Esophagus squamous epithelium (tissue), 5 donors: ENCODE data around the gene AHDC1. TPM values are rescaled to one million over a fixed set of nuclear protein-coding genes. Genes with fewer than 3 reads are reported as not detected.
A peak's percentile ranks its signal among the peaks of the same experiment; 100 is the strongest.

ENCODE experiments used
- DNase-seq: peaks from one replicate; lab custom pipeline; 2025; lab: John Stamatoyannopoulos, UW
- H3K27ac ChIP-seq, 4 donors: fragments of 200-600 bp; sonication (generic); one replicate each; pipeline ENCODE4 v1.5.1; 2016 to 2019; ENCODE audit warnings: mild to moderate bottlenecking in 1 of 4
- H3K27me3 ChIP-seq, 4 donors: fragments of 200-600 bp; sonication (generic); 1 replicate in 3 of 4; 2 replicates in 1 of 4; pipeline versions ENCODE4 v1.5.1 to v1.6.0; 2017 to 2021; ENCODE audit warnings: antibody characterized with exemption in 1 of 4
- H3K36me3 ChIP-seq, 3 donors: fragments of 200-600 bp; sonication (generic); one replicate each; pipeline ENCODE4 v1.5.1; 2016 to 2019
- H3K4me1 ChIP-seq, 3 donors: fragments of 200-600 bp; sonication (generic); one replicate each; pipeline ENCODE4 v1.5.1; 2017 to 2019
- H3K4me3 ChIP-seq, 4 donors: fragments of 200-600 bp; sonication (generic); 1 replicate in 3 of 4; 2 replicates in 1 of 4; pipeline ENCODE4 v1.5.1; 2016 to 2019; ENCODE audit warnings: mild to moderate bottlenecking in 2 of 4, moderate library complexity in 1 of 4
- H3K9me3 ChIP-seq, 3 donors: fragments of 200-600 bp; sonication (generic); one replicate each; pipeline ENCODE4 v1.5.1; 2016 to 2019
- POLR2A ChIP-seq, 4 donors: fragments of 450-650 bp; IDR thresholded peaks; one replicate each; pipeline ENCODE4 v1.6.1; 2017; ENCODE audit warnings: antibody characterized with exemption in 4 of 4, mild to moderate bottlenecking in 4 of 4, moderate library complexity in 3 of 4
- WGBS, 2 donors: methylation state at CpG; one replicate each; pipeline ENCODE4 v1.1.5; 2018; 5-methylcytosine and 5-hydroxymethylcytosine counted together
- intact Hi-C: fragments of 100-400 bp; cut with DNase I; formaldehyde crosslinking; loops from one replicate; pipeline ENCODE4 v1.15.0; 2022
- total RNA-seq, 4 donors: library from RNA; depleted of rRNA; stranded (reverse); fragments of >200 nt; gene quantifications; one replicate each; pipeline ENCODE4 v1.1.0, GENCODE V29; 2016
- TF ChIP-seq, protein P1 (sequence below), 6 experiments: fragments of 450-650 bp in 4 of 6; fragments of 200-600 bp in 2 of 6; sonication (generic) in 2 of 6; IDR thresholded peaks; one replicate each; pipeline ENCODE4 v1.5.1; 2016 to 2019; ENCODE audit warnings: antibody characterized with exemption in 6 of 6, mild to moderate bottlenecking in 4 of 6, moderate library complexity in 4 of 6
- donor health status: DM: yes; HTN: yes; CAD: no.

The AHDC1 gene
- total RNA-seq, 4 donors from 2014 or later = 22.2 to 112 (median 30.6) TPM

DNA sequence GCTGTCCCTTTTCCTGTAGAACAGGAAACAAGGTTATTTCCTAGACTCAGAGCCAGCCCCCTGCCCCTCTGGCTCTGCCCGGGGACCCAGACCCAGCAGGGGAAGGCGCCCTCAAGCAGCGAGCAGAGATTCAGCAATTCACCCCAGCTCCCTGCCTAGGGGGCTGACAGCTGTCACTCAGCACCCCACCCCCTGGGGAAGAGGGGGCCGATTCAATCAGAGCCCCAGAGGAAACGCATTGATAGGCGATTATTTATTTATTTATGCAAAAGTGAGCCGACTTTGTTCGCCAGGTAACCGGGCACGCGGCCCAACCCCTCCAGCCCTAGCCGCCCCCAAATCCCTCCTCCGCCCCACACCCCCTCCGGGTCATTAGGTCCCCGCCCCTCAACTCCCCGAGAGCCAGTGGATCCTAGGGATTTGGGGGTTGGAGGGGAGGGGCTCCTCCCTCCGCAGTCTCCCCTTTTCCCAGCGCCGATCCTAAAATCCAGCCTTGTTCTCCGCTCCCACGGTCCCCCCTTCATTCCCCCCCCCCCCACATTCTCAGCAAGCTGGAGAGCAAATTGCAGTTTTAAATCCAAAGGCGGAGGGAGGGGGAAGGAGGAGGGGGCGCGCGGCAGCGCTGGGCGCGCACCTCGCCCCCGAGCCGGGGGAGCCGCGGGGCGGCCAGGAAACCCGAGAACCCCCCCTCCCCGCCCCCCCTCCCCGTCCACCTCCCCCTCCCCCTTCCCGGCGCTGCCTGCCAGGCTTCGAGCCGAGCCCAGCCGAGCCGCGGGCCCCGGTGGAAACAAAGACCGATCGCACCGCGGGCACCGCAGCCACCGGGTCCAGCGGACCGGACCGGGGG lies 1.3 kb downstream of the AHDC1 start:
- H3K36me3 ChIP-seq = peaks cover 0 to 8% (median 0%) of the 10 kb centered on the region in 3 donors
- no peaks in the 10 kb centered on the region for H3K9me3 ChIP-seq
- 0% methylated on average over 2 of the region's 54 CpGs; no CpG with 5 or more reads in 1 of the 2 donors for WGBS, 2 donors
- peak overlapping the region; percentile 94 to 98 (median 97) for H3K4me3 ChIP-seq
- no peaks in the 10 kb centered on the region for H3K27me3 ChIP-seq
- intact Hi-C loops = loop anchor here (5.0 to 10.0 kb wide), 3 partner anchors 45 to 198 kb away; no protein-coding TSS in a partner anchor
- peak overlapping the region; percentile 97 to 99 (median 98) for H3K27ac ChIP-seq
- peaks cover 64 to 86% (median 69%) of the 10 kb centered on the region in 3 donors for H3K4me1 ChIP-seq
- DNase-seq = no peak
- TF ChIP-seq, protein P1, sequence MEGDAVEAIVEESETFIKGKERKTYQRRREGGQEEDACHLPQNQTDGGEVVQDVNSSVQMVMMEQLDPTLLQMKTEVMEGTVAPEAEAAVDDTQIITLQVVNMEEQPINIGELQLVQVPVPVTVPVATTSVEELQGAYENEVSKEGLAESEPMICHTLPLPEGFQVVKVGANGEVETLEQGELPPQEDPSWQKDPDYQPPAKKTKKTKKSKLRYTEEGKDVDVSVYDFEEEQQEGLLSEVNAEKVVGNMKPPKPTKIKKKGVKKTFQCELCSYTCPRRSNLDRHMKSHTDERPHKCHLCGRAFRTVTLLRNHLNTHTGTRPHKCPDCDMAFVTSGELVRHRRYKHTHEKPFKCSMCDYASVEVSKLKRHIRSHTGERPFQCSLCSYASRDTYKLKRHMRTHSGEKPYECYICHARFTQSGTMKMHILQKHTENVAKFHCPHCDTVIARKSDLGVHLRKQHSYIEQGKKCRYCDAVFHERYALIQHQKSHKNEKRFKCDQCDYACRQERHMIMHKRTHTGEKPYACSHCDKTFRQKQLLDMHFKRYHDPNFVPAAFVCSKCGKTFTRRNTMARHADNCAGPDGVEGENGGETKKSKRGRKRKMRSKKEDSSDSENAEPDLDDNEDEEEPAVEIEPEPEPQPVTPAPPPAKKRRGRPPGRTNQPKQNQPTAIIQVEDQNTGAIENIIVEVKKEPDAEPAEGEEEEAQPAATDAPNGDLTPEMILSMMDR (IDR thresholded peaks at IDR 0.05) = no peak
- no peak for TF ChIP-seq POLR2A (IDR thresholded peaks at IDR 0.05)

DNA sequence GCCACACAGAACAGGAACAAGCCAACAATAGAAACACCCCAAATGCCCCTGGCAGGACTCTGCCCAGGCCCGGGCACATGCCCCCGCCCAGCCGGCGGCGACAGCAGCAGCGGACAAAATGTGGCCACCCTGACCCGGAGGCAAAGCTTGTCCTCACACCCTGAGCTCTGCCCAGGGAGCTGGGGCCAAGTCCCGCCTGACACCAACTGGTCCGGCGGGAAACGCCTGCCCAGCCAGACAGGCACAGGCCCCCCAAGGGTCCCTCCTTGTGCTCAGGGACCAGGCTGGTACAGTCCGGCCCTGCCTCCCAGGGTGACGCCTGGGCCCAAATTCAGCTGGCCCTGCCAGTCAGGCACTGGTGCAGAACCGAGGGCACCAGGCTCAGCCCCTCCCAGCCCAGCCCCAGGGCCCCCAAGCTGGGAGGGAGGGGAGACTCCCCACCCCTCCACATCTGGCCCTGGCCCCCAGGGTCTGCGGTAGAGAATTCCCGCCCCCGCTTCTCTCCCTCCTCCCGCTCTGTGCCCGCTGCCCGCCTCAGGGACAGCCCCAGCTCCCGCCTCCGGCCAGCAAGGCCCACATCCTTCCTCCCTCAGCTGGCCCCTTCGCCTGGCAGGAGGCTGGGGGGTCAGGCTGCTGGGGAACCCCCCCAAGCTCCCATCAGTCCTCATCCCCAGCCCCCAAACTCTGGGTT lies 2.0 kb downstream of the AHDC1 start:
- intact Hi-C loops = loop anchor here (5.0 to 10.0 kb wide), 3 partner anchors 45 to 197 kb away; no protein-coding TSS in a partner anchor
- H3K4me1 ChIP-seq = peaks cover 66 to 86% (median 71%) of the 10 kb centered on the region in 3 donors
- no peak for DNase-seq
- H3K9me3 ChIP-seq = no peaks in the 10 kb centered on the region
- TF ChIP-seq, protein P1 (IDR thresholded peaks at IDR 0.05) = no peak
- TF ChIP-seq POLR2A (IDR thresholded peaks at IDR 0.05) = peak in 2 of 4 donors; percentile 11 to 31
- peak overlapping the region; percentile 97 to 99 (median 98) for H3K27ac ChIP-seq
- 10% methylated on average over 8 of the region's 23 CpGs; no CpG with 5 or more reads in 1 of the 2 donors for WGBS, 2 donors
- H3K36me3 ChIP-seq = peaks cover 0 to 8% (median 0%) of the 10 kb centered on the region in 3 donors
- no peaks in the 10 kb centered on the region for H3K27me3 ChIP-seq
- H3K4me3 ChIP-seq = peak overlapping the region; percentile 94 to 98 (median 97)

DNA sequence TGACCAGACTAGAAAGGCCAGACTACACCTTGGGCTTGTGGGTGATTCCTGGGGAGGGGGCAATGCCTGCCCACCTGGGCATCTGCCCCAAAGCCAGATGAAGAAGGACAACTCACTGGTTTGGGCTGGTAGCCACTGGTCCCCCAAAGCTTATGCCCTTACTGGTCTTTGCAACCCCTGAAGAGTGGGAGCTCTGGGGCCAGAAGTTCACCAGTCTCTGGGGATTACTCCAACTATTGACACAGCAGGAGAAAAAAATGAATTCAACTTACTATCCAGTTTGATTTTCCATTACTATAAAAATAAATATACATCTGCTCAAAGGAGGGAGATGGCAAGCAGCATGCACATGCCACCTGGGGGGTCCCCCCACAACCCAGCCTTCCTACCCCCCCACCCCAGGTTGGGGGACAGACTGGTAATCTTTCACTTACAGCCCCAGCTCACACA lies 2.6 kb downstream of the AHDC1 start:
- TF ChIP-seq, protein P1 (IDR thresholded peaks at IDR 0.05) = no peak
- no peak for TF ChIP-seq POLR2A (IDR thresholded peaks at IDR 0.05)
- Histone ChIP-seq H3K27ac (peak overlapping the region; percentile 97 to 99 (median 98)), H3K36me3 (peaks cover 0 to 11% (median 0%) of the 10 kb centered on the region in 3 donors), H3K27me3 (no peaks in the 10 kb centered on the region), H3K4me3 (peak overlapping the region; percentile 94 to 98 (median 97)), H3K4me1 (peaks cover 66 to 86% (median 71%) of the 10 kb centered on the region in 3 donors), H3K9me3 (no peaks in the 10 kb centered on the region)
- DNase-seq = no peak
- intact Hi-C loops = loop anchor here (5.0 to 10.0 kb wide), 3 partner anchors 44 to 197 kb away; no protein-coding TSS in a partner anchor

DNA sequence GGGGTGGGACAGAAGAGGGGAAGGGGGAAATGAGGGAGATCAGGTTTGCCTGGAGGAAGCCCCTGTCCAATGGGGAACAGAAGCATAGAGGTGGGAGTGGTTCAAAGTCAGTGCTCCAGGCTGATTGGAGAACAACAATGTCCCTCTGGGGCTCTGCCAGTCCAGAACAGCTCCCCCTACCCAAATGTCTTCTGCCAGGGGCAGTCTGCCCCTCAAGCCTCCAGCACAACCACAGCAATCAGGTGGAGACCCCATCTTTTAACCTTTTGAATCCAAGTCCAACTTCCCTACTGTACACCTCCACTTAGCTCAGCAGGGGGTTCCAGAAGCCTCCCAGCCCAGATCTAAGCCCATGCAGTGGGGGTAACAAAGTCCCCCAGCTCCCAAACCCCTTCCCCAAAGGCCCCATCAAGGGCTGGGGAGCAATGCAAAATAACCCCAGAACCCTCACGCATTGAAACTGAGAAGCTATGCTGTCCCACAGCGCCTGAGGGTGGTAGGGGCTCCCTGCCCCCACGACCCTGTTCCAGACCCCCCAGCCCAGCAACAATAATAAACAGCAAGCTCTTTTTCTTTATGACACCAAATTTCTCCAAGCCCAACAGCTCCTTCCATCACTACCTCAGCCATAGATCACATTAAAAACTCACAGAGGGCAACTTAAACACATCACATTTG lies 3.3 kb downstream of the AHDC1 start:
- no peak for TF ChIP-seq POLR2A (IDR thresholded peaks at IDR 0.05)
- TF ChIP-seq, protein P1 (IDR thresholded peaks at IDR 0.05) = no peak
- peak overlapping the region in 2 of 4 donors; percentile 99 for H3K27ac ChIP-seq
- DNase-seq = no peak
- H3K4me1 ChIP-seq = peaks cover 62 to 86% (median 71%) of the 10 kb centered on the region in 3 donors
- H3K27me3 ChIP-seq = no peaks in the 10 kb centered on the region
- peaks cover 0 to 18% (median 0%) of the 10 kb centered on the region in 3 donors for H3K36me3 ChIP-seq
- whole genome bisulfite sequencing, 2 donors = 61% methylated on average over 3 of the region's 3 CpGs; no CpG with 5 or more reads in 1 of the 2 donors
- H3K4me3 ChIP-seq = peak overlapping the region in 3 of 4 donors; percentile 96 to 98 (median 98)
- intact Hi-C loops = loop anchor here (5.0 to 10.0 kb wide), 3 partner anchors 43 to 196 kb away; no protein-coding TSS in a partner anchor
- H3K9me3 ChIP-seq = no peaks in the 10 kb centered on the region
